K562 (cell line): ENCODE data around the gene GDF11. TPM values are rescaled to one million over a fixed set of nuclear protein-coding genes. Genes with fewer than 3 reads are reported as not detected.
A peak's percentile ranks its signal among the peaks of the same experiment; 100 is the strongest.

Experiments
- ASH1L ChIP-seq: fragments of 450-650 bp; IDR thresholded peaks from 2 replicates; pipeline ENCODE4 v1.6.1; 2018; ENCODE audit warnings: borderline replicate concordance, mild to moderate bottlenecking, low read depth; ENCODE audit not compliant: partially characterized antibody
- BCOR ChIP-seq: fragments of 450-650 bp; IDR thresholded peaks from 2 replicates; pipeline ENCODE4 v1.6.1; 2016
- CBFA2T2 ChIP-seq: fragments of 450-650 bp; conservative IDR thresholded peaks from 2 replicates; pipeline ENCODE4 v1.6.1; 2017; ENCODE audit warnings: mild to moderate bottlenecking
- CC2D1A ChIP-seq: fragments of 450-650 bp; IDR thresholded peaks from 2 replicates; pipeline ENCODE4 v1.6.1; 2017; ENCODE audit warnings: mild to moderate bottlenecking
- COPS2 ChIP-seq: fragments of 450-650 bp; conservative IDR thresholded peaks from 2 replicates; pipeline ENCODE4 v1.6.1; 2016; ENCODE audit warnings: mild to moderate bottlenecking, moderate library complexity
- CTCFL ChIP-seq: IDR thresholded peaks from 2 replicates; pipeline ENCODE4 v1.6.1; 2011; ENCODE audit warnings: borderline replicate concordance, low read depth, mild to moderate bottlenecking, moderate library complexity, low read length; ENCODE audit not compliant: insufficient read depth, poor library complexity, severe bottlenecking
- ERF ChIP-seq: fragments of 450-650 bp; formaldehyde crosslinking; IDR thresholded peaks from 2 replicates; pipeline ENCODE4 v1.4.0; 2020; ENCODE audit warnings: mild to moderate bottlenecking, mixed read lengths
- ETS1 ChIP-seq: conservative IDR thresholded peaks from 2 replicates; pipeline ENCODE4 v1.6.1; 2011; ENCODE audit warnings: low read depth, mild to moderate bottlenecking, low read length; ENCODE audit not compliant: control insufficient read depth
- FIP1L1 ChIP-seq: fragments of 200-400 bp; formaldehyde crosslinking; IDR thresholded peaks from 2 replicates; pipeline ENCODE4 v1.6.1; 2018; ENCODE audit warnings: mild to moderate bottlenecking, low read depth, low read length; ENCODE audit not compliant: poor library complexity, severe bottlenecking
- GMEB1 ChIP-seq: fragments of 250-450 bp; sonication (Bioruptor Pico); IDR thresholded peaks from 2 replicates; pipeline ENCODE4 v1.4.0; 2020; ENCODE audit warnings: mild to moderate bottlenecking
- HNRNPUL1 ChIP-seq: fragments of 200-400 bp; formaldehyde crosslinking; IDR thresholded peaks from 2 replicates; pipeline ENCODE4 v1.6.1; 2017; ENCODE audit warnings: low read length
- KLF1 ChIP-seq: fragments of 450-650 bp; IDR thresholded peaks from 2 replicates; pipeline ENCODE4 v1.6.1; 2016; ENCODE audit warnings: missing genetic modification characterization, missing compliant biosample characterization
- MTA1 ChIP-seq: fragments of 450-650 bp; IDR thresholded peaks from 2 replicates; pipeline ENCODE4 v1.6.1; 2017; ENCODE audit warnings: borderline replicate concordance
- MTA3 ChIP-seq: fragments of 450-650 bp; formaldehyde crosslinking; IDR thresholded peaks from 2 replicates; pipeline ENCODE4 v1.6.1; 2017; ENCODE audit warnings: mild to moderate bottlenecking, borderline replicate concordance
- PTBP1 ChIP-seq: fragments of 200-400 bp; formaldehyde crosslinking; IDR thresholded peaks from 2 replicates; pipeline ENCODE4 v1.6.1; 2017; ENCODE audit warnings: low read depth, low read length
- SP2 ChIP-seq: IDR thresholded peaks from 2 replicates; pipeline ENCODE4 v1.6.1; 2011; ENCODE audit warnings: mild to moderate bottlenecking, low read depth, low read length, moderate library complexity; ENCODE audit not compliant: poor library complexity, severe bottlenecking; ENCODE audit errors: extremely low read depth
- SREBF1 ChIP-seq: fragments of 150-350 bp; IDR thresholded peaks from 2 replicates; pipeline ENCODE4 v1.6.1; 2014; ENCODE audit warnings: antibody characterized with exemption, low read depth, low read length, borderline replicate concordance
- TAF7 ChIP-seq: fragments of 450-650 bp; IDR thresholded peaks from 2 replicates; pipeline ENCODE4 v1.6.1; 2016; ENCODE audit warnings: missing genetic modification characterization, missing compliant biosample characterization
- VEZF1 ChIP-seq: fragments of 200-800 bp; sonication (Bioruptor generic); IDR thresholded peaks from 2 replicates; pipeline ENCODE4 v1.6.1; 2017; ENCODE audit warnings: missing genetic modification characterization, missing compliant biosample characterization
- ZC3H4 ChIP-seq: sonication (generic); formaldehyde crosslinking; IDR thresholded peaks from 2 replicates; pipeline ENCODE4 v1.9.0; 2021; ENCODE audit warnings: missing genetic modification reagents, borderline replicate concordance
- ZNF766 ChIP-seq: fragments of 200-800 bp; sonication (Bioruptor generic); conservative IDR thresholded peaks from 2 replicates; pipeline ENCODE4 v1.6.1; 2016; ENCODE audit warnings: missing genetic modification characterization, missing compliant biosample characterization
- polyA plus RNA-seq, 8 experiments: library from polyadenylated mRNA; depleted of rRNA in 4 of 8; stranded (reverse) in 5 of 8; unstranded in 3 of 8; fragments of >200 nt; fragmentation: Nextera tagmentation in 2 of 8; fragmentation: Illumina TruSeq in 1 of 8; extraction: Ambion mirVana in 2 of 8; extraction: Trizol in 1 of 8; gene quantifications; 2 replicates each; pipeline versions ENCODE4 v1.2.1 to v1.2.3, GENCODE V29; 2011 to 2014; ENCODE audit warnings: inconsistent platforms in 1 of 8, missing spikeins in 1 of 8
- total RNA-seq, 7 experiments: library from RNA; depleted of rRNA in 6 of 7; stranded (reverse); fragments of >200 nt in 6 of 7; fragmentation: Illumina TruSeq in 2 of 7; extraction: Trizol in 2 of 7; gene quantifications; 2 replicates each; pipeline versions ENCODE4 v1.2.1 to v1.2.3, GENCODE V29; 2011 to 2021; ENCODE audit warnings: low replicate concordance in 1 of 7

The GDF11 gene
- total and polyA plus RNA-seq, 9 of the 15 experiments (the other 6 are each of a cell fraction or from before 2014, with no cell fraction given), result 1.4 to 15.7 (median 4.8) TPM

GRCh38 chr12:55715833-55716581 lies 26.9 kb upstream of the GDF11 start, which contains the start of gene BLOC1S1 (continued):
- TF ChIP-seq GMEB1 (CRISPR knock-in tag) (peak; percentile 55; the same call in 1 of the 2 replicates), VEZF1 (CRISPR knock-in tag) (peak; percentile 80), BCOR (0 out of 2 replicates have a peak, but pooled peaks have one; percentile 21), MTA1 (0 out of 2 replicates have a peak, but pooled peaks have one; percentile 17), CTCFL (peak; percentile 67), FIP1L1 (no peak), TAF7 (tag) (peak; percentile 55), MTA3 (peak; percentile 65; the same call in 1 of the 2 replicates), ETS1 (peak; percentile 95), ERF (CRISPR knock-in tag) (peak; percentile 91), ZC3H4 (no peak), COPS2 (no peak), PTBP1 (0 out of 2 replicates have a peak, but pooled peaks have one; percentile 19), SP2 (peak; percentile 53), HNRNPUL1 (no peak), CBFA2T2 (peak; percentile 99), CC2D1A (peak; percentile 42; the same call in 1 of the 2 replicates), ASH1L (peak; percentile 50), KLF1 (tag) (peak; percentile 80; the same call in 1 of the 2 replicates), ZNF766 (CRISPR knock-in tag) (peak; percentile 71; the same call in 1 of the 2 replicates), SREBF1 (peak; percentile 65; the same call in 1 of the 2 replicates)
